Right lobe of liver (tissue), 6 donors: ENCODE data around the gene SDF4. TPM values are rescaled to one million over a fixed set of nuclear protein-coding genes. Genes with fewer than 3 reads are reported as not detected.

Source experiments
- ATAC-seq, 4 donors: fragments of 200-7000 bp; cut with Tn5 transposase; one replicate each; pipeline ENCODE4 v1.9.1; 2020; ENCODE audit warnings: mild to moderate bottlenecking in 4 of 4, moderate library complexity in 4 of 4
- DNase-seq, 3 donors: peaks; one replicate each; pipeline ENCODE4 v3.0.0-alpha.2; 2020
- H3K27ac ChIP-seq, 3 donors: fragments of 200-600 bp; one replicate each; pipeline ENCODE4 v1.8.0; 2022
- H3K27me3 ChIP-seq, 2 donors: fragments of 200-600 bp; one replicate each; pipeline ENCODE4 v1.8.0; 2022
- H3K36me3 ChIP-seq, 4 donors: fragments of 200-600 bp; sonication (generic) in 1 of 4; one replicate each; pipeline versions ENCODE4 v1.5.1 to v1.8.0; 2017 to 2022; ENCODE audit warnings: control low read depth in 1 of 4
- H3K4me1 ChIP-seq, 4 donors: fragments of 200-600 bp; sonication (generic) in 1 of 4; one replicate each; pipeline versions ENCODE4 v1.5.1 to v1.8.0; 2017 to 2022; ENCODE audit warnings: control low read depth in 1 of 4
- H3K4me3 ChIP-seq, 3 donors: fragments of 200-600 bp; one replicate each; pipeline ENCODE4 v1.8.0; 2022
- H3K9me3 ChIP-seq, 4 donors: fragments of 200-600 bp; sonication (generic) in 1 of 4; one replicate each; pipeline versions ENCODE4 v1.5.1 to v1.8.0; 2017 to 2022; ENCODE audit warnings: control low read depth in 1 of 4
- CTCF ChIP-seq, 4 donors: fragments of 200-600 bp in 3 of 4; fragments of 450-650 bp in 1 of 4; IDR thresholded peaks; one replicate each; pipeline versions ENCODE4 v1.5.1 to v1.8.0; 2016 to 2022; ENCODE audit warnings: antibody characterized with exemption in 4 of 4, mild to moderate bottlenecking in 2 of 4
- POLR2A ChIP-seq: fragments of 450-650 bp; IDR thresholded peaks from one replicate; pipeline ENCODE4 v1.6.1; 2017; ENCODE audit warnings: antibody characterized with exemption, mild to moderate bottlenecking
- WGBS: methylation state at CpG from one replicate; pipeline ENCODE4 v1.1.6; 2018; ENCODE audit warnings: low coverage, low lambda C conversion rate; ENCODE audit not compliant: insufficient coverage; ENCODE audit errors: missing lambda C conversion rate; 5-methylcytosine and 5-hydroxymethylcytosine counted together
- intact Hi-C, 2 donors: fragments of 100-400 bp; cut with DNase I; formaldehyde crosslinking; loops; one replicate each; pipeline versions ENCODE4 v1.11.2 to v1.14.1; 2022
- total RNA-seq, 6 experiments: library from RNA; depleted of rRNA in 2 of 6; stranded (reverse); fragments of >200 nt in 2 of 6; fragmentation: NEBNext Ultra II Directional in 3 of 6; extraction: Animal tissue kit (Norgen Biotek cat#: 25700) in 3 of 6; gene quantifications; one replicate each; pipeline versions ENCODE4 v1.1.0 to v1.2.4, GENCODE V29; 2016 to 2023
- donor health status: DM: no; HTN: yes; CAD: no.
- donor health status: DM: no; HTN: no; CAD: no.
- donor health status: DM: no; HTN: no; CAD: no.
- donor health status: DM: no; HTN: yes; CAD: no.
- donor health status: DM: no; HTN: yes; CAD: no.

Gene SDF4
- total RNA-seq, 6 experiments from 2014 or later: 112 to 148 (median 142) TPM

GRCh38 chr1:1229770-1230169 is 2.0 kb downstream of the SDF4 start:
- TF ChIP-seq CTCF (IDR thresholded peaks at IDR 0.05): no peak
- TF ChIP-seq POLR2A: no peak
- WGBS: 66% methylated on average over 9 of the region's 19 CpGs
- Histone ChIP-seq H3K36me3 (peaks cover 0 to 24% (median 7%) of the 10 kb centered on the region in 4 donors), H3K4me3 (no peak overlapping the region), H3K27ac (no peak overlapping the region), H3K9me3 (no peaks in the 10 kb centered on the region), H3K4me1 (peaks cover 0 to 26% (median 7%) of the 10 kb centered on the region in 4 donors), H3K27me3 (no peaks in the 10 kb centered on the region)
- no peak for DNase-seq
- intact Hi-C loops: loop anchor here in 1 of 2 donors (5.0 kb wide), 1 partner anchor 102 kb away; no protein-coding TSS in a partner anchor
- ATAC-seq: no peak

GRCh38 chr1:1228596-1229321 is 3.0 kb downstream of the SDF4 start:
- ATAC-seq (no peak), DNase-seq (no peak)
- WGBS: 81% methylated on average over 9 of the region's 28 CpGs
- Histone ChIP-seq H3K4me1 (peaks cover 0 to 26% (median 7%) of the 10 kb centered on the region in 4 donors), H3K27ac (no peak overlapping the region), H3K9me3 (no peaks in the 10 kb centered on the region), H3K4me3 (no peak overlapping the region), H3K27me3 (no peaks in the 10 kb centered on the region), H3K36me3 (peaks cover 0 to 33% (median 7%) of the 10 kb centered on the region in 4 donors)
- intact Hi-C loops: loop anchor here in 1 of 2 donors (5.0 kb wide), 1 partner anchor 101 kb away; no protein-coding TSS in a partner anchor
- no peak for TF ChIP-seq POLR2A
- TF ChIP-seq CTCF (IDR thresholded peaks at IDR 0.05): no peak

GRCh38 chr1:1228187-1228586 is 3.6 kb downstream of the SDF4 start:
- Histone ChIP-seq H3K27me3 (no peaks in the 10 kb centered on the region), H3K27ac (no peak overlapping the region), H3K36me3 (peaks cover 0 to 39% (median 7%) of the 10 kb centered on the region in 4 donors), H3K4me1 (peaks cover 0 to 20% (median 7%) of the 10 kb centered on the region in 4 donors), H3K9me3 (no peaks in the 10 kb centered on the region), H3K4me3 (no peak overlapping the region)
- TF ChIP-seq POLR2A (no peak), CTCF (IDR thresholded peaks at IDR 0.05) (no peak)
- ATAC-seq (no peak), DNase-seq (no peak)
- intact Hi-C loops: loop anchor here in 1 of 2 donors (5.0 kb wide), 1 partner anchor 101 kb away; no protein-coding TSS in a partner anchor
- WGBS: no CpG with 5 or more reads among the region's 30 CpGs

GRCh38 chr1:1227386-1227785 is 4.4 kb downstream of the SDF4 start:
- intact Hi-C loops: loop anchor here in 1 of 2 donors (5.0 kb wide), 1 partner anchor 100 kb away; no protein-coding TSS in a partner anchor
- DNase-seq (no peak), ATAC-seq (no peak)
- WGBS: no CpG with 5 or more reads among the region's 25 CpGs
- TF ChIP-seq POLR2A (no peak), CTCF (IDR thresholded peaks at IDR 0.05) (no peak)
- H3K27me3 ChIP-seq: no peaks in the 10 kb centered on the region
- H3K36me3 ChIP-seq: peaks cover 0 to 45% (median 8%) of the 10 kb centered on the region in 4 donors
- H3K4me1 ChIP-seq: peaks cover 0 to 14% (median 7%) of the 10 kb centered on the region in 4 donors
- H3K27ac ChIP-seq: no peak overlapping the region
- no peaks in the 10 kb centered on the region for H3K9me3 ChIP-seq
- no peak overlapping the region for H3K4me3 ChIP-seq
